GM12891 (cell line): ENCODE measurements around the gene MYO9A.

ENCODE experiments used
- PAX5 ChIP-seq: IDR thresholded peaks from 2 replicates; pipeline ENCODE4 v1.6.1; 2011; ENCODE audit warnings: low read length, moderate library complexity, mild to moderate bottlenecking; ENCODE audit not compliant: insufficient read depth, severe bottlenecking
- POLR2A ChIP-seq: IDR thresholded peaks from 2 replicates; pipeline ENCODE4 v1.6.1; 2011; ENCODE audit warnings: low read depth, low read length, control low read depth
- POLR2AphosphoS5 ChIP-seq: IDR thresholded peaks from 2 replicates; pipeline ENCODE4 v1.6.1; 2011; ENCODE audit warnings: low read depth, low read length, control low read depth
- POU2F2 ChIP-seq: IDR thresholded peaks from 2 replicates; pipeline ENCODE4 v1.6.1; 2011; ENCODE audit warnings: low read depth, mild to moderate bottlenecking, control low read depth, low read length, moderate library complexity
- SPI1 ChIP-seq: IDR thresholded peaks from 2 replicates; pipeline ENCODE4 v1.6.1; 2011; ENCODE audit warnings: low read depth, low read length, control low read depth
- TAF1 ChIP-seq: IDR thresholded peaks from 2 replicates; pipeline ENCODE4 v1.6.1; 2011; ENCODE audit warnings: low read depth, low read length, control low read depth

DNA sequence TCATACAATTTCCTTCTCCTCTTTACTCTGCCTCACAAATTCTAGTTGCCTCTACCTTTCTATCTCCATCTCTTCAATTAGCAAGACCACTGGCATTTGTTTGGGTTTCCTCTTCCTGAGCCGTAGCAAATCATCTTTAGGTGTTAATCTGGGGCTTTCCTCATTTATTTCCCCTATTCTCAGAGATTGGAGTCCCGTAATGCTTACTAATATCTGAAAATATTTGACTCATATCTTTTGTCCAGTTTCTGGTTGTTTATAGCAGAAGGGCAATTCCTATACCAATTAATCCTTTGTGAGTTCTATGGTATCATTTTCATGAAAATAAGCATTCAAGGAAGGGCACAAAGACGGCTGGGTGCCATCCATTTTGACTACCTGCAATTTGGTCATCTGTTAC lies 203.9 kb downstream of the MYO9A start:
- TF ChIP-seq POLR2A (no peak), POLR2AphosphoS5 (no peak), SPI1 (peak; percentile 15; the same call in 1 of the 2 replicates), TAF1 (no peak), POU2F2 (no peak), PAX5 (no peak)
